Hepatocyte (in vitro differentiated cells): ENCODE measurements around the gene ZNF382. TPM values are rescaled to one million over a fixed set of nuclear protein-coding genes. Genes with fewer than 3 reads are reported as not detected.

Source experiments
- DNase-seq: peaks from one replicate; pipeline ENCODE4 v3.0.0-alpha.2; 2016; ENCODE audit warnings: low spot score
- H2AFZ ChIP-seq: fragments of 200-600 bp; sonication (generic); 2 replicates; pipeline ENCODE4 v1.6.0; 2016; ENCODE audit warnings: antibody characterized with exemption, mild to moderate bottlenecking
- H3K27ac ChIP-seq: fragments of 200-600 bp; sonication (generic); 2 replicates; pipeline ENCODE4 v1.5.1; 2016; ENCODE audit warnings: mild to moderate bottlenecking
- H3K27me3 ChIP-seq: fragments of 200-600 bp; sonication (generic); 2 replicates; pipeline ENCODE4 v1.6.1; 2016
- H3K36me3 ChIP-seq: fragments of 200-600 bp; sonication (generic); replicated peaks from 2 replicates; pipeline ENCODE4 v1.5.1; 2016; ENCODE audit warnings: low read depth; ENCODE audit not compliant: insufficient read depth
- H3K4me1 ChIP-seq: fragments of 200-600 bp; sonication (generic); 2 replicates; pipeline ENCODE4 v1.5.1; 2016; ENCODE audit warnings: mild to moderate bottlenecking, moderate library complexity; ENCODE audit not compliant: insufficient read depth
- H3K4me2 ChIP-seq: fragments of 200-600 bp; sonication (generic); 2 replicates; pipeline ENCODE4 v1.6.0; 2016
- H3K4me3 ChIP-seq: fragments of 200-600 bp; sonication (generic); 2 replicates; pipeline ENCODE4 v1.5.1; 2016; ENCODE audit warnings: mild to moderate bottlenecking
- H3K79me2 ChIP-seq: fragments of 200-600 bp; sonication (generic); 2 replicates; pipeline ENCODE4 v1.6.0; 2017; ENCODE audit warnings: mild to moderate bottlenecking
- H3K9me2 ChIP-seq: fragments of 200-600 bp; sonication (generic); replicated peaks from 2 replicates; pipeline ENCODE4 v1.6.0; 2017; ENCODE audit warnings: mild to moderate bottlenecking; ENCODE audit not compliant: insufficient read depth
- H3K9me3 ChIP-seq: fragments of 200-600 bp; sonication (generic); 2 replicates; pipeline ENCODE4 v1.5.1; 2016; ENCODE audit warnings: low read depth, mild to moderate bottlenecking
- H4K20me1 ChIP-seq: fragments of 200-600 bp; sonication (generic); 2 replicates; pipeline ENCODE4 v1.6.0; 2016; ENCODE audit warnings: mild to moderate bottlenecking; ENCODE audit not compliant: insufficient read depth, poor library complexity, severe bottlenecking
- CTCF ChIP-seq: fragments of 200-600 bp; sonication (generic); IDR thresholded peaks from 2 replicates; pipeline ENCODE4 v1.5.1; 2016; ENCODE audit warnings: antibody characterized with exemption, mild to moderate bottlenecking; ENCODE audit not compliant: poor library complexity
- EZH2 ChIP-seq: fragments of 200-600 bp; sonication (generic); IDR thresholded peaks from 2 replicates; pipeline ENCODE4 v1.6.1; 2016; ENCODE audit warnings: antibody characterized with exemption, mild to moderate bottlenecking, borderline replicate concordance
- EZH2phosphoT487 ChIP-seq: fragments of 200-600 bp; sonication (generic); IDR thresholded peaks from one replicate; pipeline ENCODE4 v1.6.1; 2018; ENCODE audit warnings: antibody characterized with exemption, mild to moderate bottlenecking, low read depth, moderate library complexity; ENCODE audit not compliant: unreplicated experiment, severe bottlenecking
- WGBS: methylation state at CpG from one replicate; pipeline ENCODE4 v1.1.6; 2016; ENCODE audit warnings: low lambda C conversion rate; ENCODE audit errors: missing lambda C conversion rate; 5-methylcytosine and 5-hydroxymethylcytosine counted together
- polyA plus RNA-seq: library from polyadenylated mRNA; unstranded; fragments of >200 nt; fragmentation: Nextera tagmentation; extraction: Ambion mirVana; gene quantifications from 2 replicates; pipeline ENCODE4 v1.2.1, GENCODE V29; 2016
- total RNA-seq: library from RNA; depleted of rRNA; stranded (reverse); fragments of >200 nt; gene quantifications from 2 replicates; pipeline ENCODE4 v1.2.3, GENCODE V29; 2014

Gene ZNF382
- total and polyA plus RNA-seq, 2 experiments from 2014 or later = 2.4 to 6.2 TPM

GRCh38 chr19:36573020-36573894 is 31.9 kb upstream of the ZNF382 start, which contains the start of gene ZNF529:
Gene ZNF529, minus strand, starts transcription at chr19:36573292. Its CDS starts 946 bp downstream, at chr19:36572346.
- H3K9me3 ChIP-seq = peaks cover 6% of the 10 kb centered on the region
- H3K79me2 ChIP-seq = peaks cover 90% of the 10 kb centered on the region
- H3K36me3 ChIP-seq = no peaks in the 10 kb centered on the region
- H3K4me3 ChIP-seq = peak within 1 kb of the TSS; percentile 70
- no peaks in the 10 kb centered on the region for H3K27me3 ChIP-seq
- no peaks in the 10 kb centered on the region for H3K9me2 ChIP-seq
- H3K4me1 ChIP-seq = peaks cover 10% of the 10 kb centered on the region
- TF ChIP-seq CTCF = no peak
- TF ChIP-seq EZH2phosphoT487 = no peak
- no peak for TF ChIP-seq EZH2
- no peaks in the 10 kb centered on the region for H4K20me1 ChIP-seq
- H3K4me2 ChIP-seq = peak within 1 kb of the TSS; percentile 85
- WGBS = under 1% methylated on average over 52 of the region's 66 CpGs
- H2AFZ ChIP-seq = peak within 1 kb of the TSS; percentile 70
- H3K27ac ChIP-seq = peak within 1 kb of the TSS; percentile 95
- peak; percentile 93 for DNase-seq

GRCh38 chr19:36573895-36574720 is 31.0 kb upstream of the ZNF382 start:
- 19% methylated on average over 18 of the region's 18 CpGs for WGBS
- Histone ChIP-seq H3K27ac (peak overlapping the region; percentile 95), H3K4me2 (peak overlapping the region; percentile 83), H3K79me2 (peaks cover 91% of the 10 kb centered on the region), H3K4me3 (peak overlapping the region; percentile 70), H3K9me3 (peaks cover 3% of the 10 kb centered on the region), H3K36me3 (peaks cover 2% of the 10 kb centered on the region), H3K9me2 (no peaks in the 10 kb centered on the region), H3K27me3 (no peaks in the 10 kb centered on the region), H2AFZ (peak overlapping the region; percentile 69), H4K20me1 (no peaks in the 10 kb centered on the region), H3K4me1 (peaks cover 10% of the 10 kb centered on the region)
- TF ChIP-seq CTCF (no peak), EZH2 (no peak)
- DNase-seq = peak; percentile 33

- no peak for DNase-seq
- H3K9me2 ChIP-seq = no peaks in the 10 kb centered on the region
- H3K4me1 ChIP-seq = peaks cover 10% of the 10 kb centered on the region
- no peaks in the 10 kb centered on the region for H3K27me3 ChIP-seq
- peak overlapping the region; percentile 69 for H2AFZ ChIP-seq
- H3K9me3 ChIP-seq = peaks cover 6% of the 10 kb centered on the region
- H3K79me2 ChIP-seq = peaks cover 85% of the 10 kb centered on the region
- TF ChIP-seq EZH2 = no peak
- TF ChIP-seq EZH2phosphoT487 = no peak
- TF ChIP-seq CTCF = no peak
- no peaks in the 10 kb centered on the region for H4K20me1 ChIP-seq
- peaks cover 6% of the 10 kb centered on the region for H3K36me3 ChIP-seq
- 58% methylated on average over 2 of the region's 2 CpGs for WGBS
- H3K27ac ChIP-seq = peak overlapping the region; percentile 95
- peak overlapping the region; percentile 83 for H3K4me2 ChIP-seq
- H3K4me3 ChIP-seq = peak overlapping the region; percentile 70
Observed at GRCh38 chr19:36574741-36575140, 30.4 kb upstream of the ZNF382 start.
